HG03159 (cell line): ENCODE data around the gene TMED5.
"Not testable (repeated sequence)": the region's sequence is repeated elsewhere in the genome, so short reads cannot be mapped to it uniquely, and the experiment has no call there.

Source experiments
- ATAC-seq: cut with Tn5 transposase; IDR thresholded peaks from one replicate; pipeline ENCODE4 v1.9.1; 2021; ENCODE audit warnings: mild to moderate bottlenecking, moderate library complexity; ENCODE audit not compliant: unreplicated experiment

Gene TMED5

GRCh38 chr1:93179886-93180722, at the start of gene TMED5:
TSS of gene TMED5 (minus strand) at chr1:93180413. CDS start at chr1:93180242, 171 bp downstream.
- peak; percentile 82 for ATAC-seq

- ATAC-seq = no peak
These were observed 42.9 kb upstream of the TMED5 start for GRCh38 chr1:93223023-93223675.

- no peak for ATAC-seq
These were observed 41.7 kb upstream of the TMED5 start for GRCh38 chr1:93221913-93222312.

GRCh38 chr1:93220716-93221115, 40.5 kb upstream of the TMED5 start:
- ATAC-seq = not testable (repeated sequence)

- peak; percentile 56 for ATAC-seq
These were observed 39.2 kb upstream of the TMED5 start for GRCh38 chr1:93219443-93219842.

- ATAC-seq = no peak
These were observed 35.1 kb upstream of the TMED5 start for GRCh38 chr1:93215322-93215721.

- ATAC-seq = no peak
These were observed 27.0 kb upstream of the TMED5 start for GRCh38 chr1:93207211-93207610.

GRCh38 chr1:93206567-93206954, 26.3 kb upstream of the TMED5 start:
- ATAC-seq = no peak

GRCh38 chr1:93205892-93206566, 25.8 kb upstream of the TMED5 start:
- no peak for ATAC-seq

- ATAC-seq = no peak
These were observed 20.5 kb upstream of the TMED5 start for GRCh38 chr1:93200714-93201113.

GRCh38 chr1:93200086-93200620, 19.9 kb upstream of the TMED5 start:
- ATAC-seq = no peak

GRCh38 chr1:93199150-93199549, 18.9 kb upstream of the TMED5 start:
- ATAC-seq = no peak

GRCh38 chr1:93196591-93196990, 16.4 kb upstream of the TMED5 start:
- no peak for ATAC-seq

- no peak for ATAC-seq
These were observed 14.2 kb upstream of the TMED5 start for GRCh38 chr1:93194231-93194990.

- ATAC-seq = no peak
These were observed 10.2 kb upstream of the TMED5 start for GRCh38 chr1:93190432-93190831.

GRCh38 chr1:93186667-93187066, 6.5 kb upstream of the TMED5 start:
- no peak for ATAC-seq

- peak; percentile 6 for ATAC-seq
These were observed 755 bp upstream of the TMED5 start, which contains the start of gene CCDC18 for GRCh38 chr1:93180723-93181613. TSS of gene CCDC18 (plus strand) at chr1:93180724. CDS start at chr1:93183362, 2,638 bp downstream.

- no peak for ATAC-seq
These were observed 1.8 kb downstream of the TMED5 start for GRCh38 chr1:93178418-93178817.

- no peak for ATAC-seq
These were observed 2.2 kb downstream of the TMED5 start for GRCh38 chr1:93177991-93178390.

GRCh38 chr1:93174638-93175037, 5.6 kb downstream of the TMED5 start:
- ATAC-seq = not testable (repeated sequence)
